HG03095 (cell line): ENCODE data around the gene FAM110A.
"Not testable (repeated sequence)": the region's sequence is repeated elsewhere in the genome, so short reads cannot be mapped to it uniquely, and the experiment has no call there.

ENCODE experiments used
- ATAC-seq: cut with Tn5 transposase; IDR thresholded peaks from one replicate; pipeline ENCODE4 v1.9.1; 2021; ENCODE audit warnings: moderate library complexity; ENCODE audit not compliant: unreplicated experiment

The FAM110A gene

DNA sequence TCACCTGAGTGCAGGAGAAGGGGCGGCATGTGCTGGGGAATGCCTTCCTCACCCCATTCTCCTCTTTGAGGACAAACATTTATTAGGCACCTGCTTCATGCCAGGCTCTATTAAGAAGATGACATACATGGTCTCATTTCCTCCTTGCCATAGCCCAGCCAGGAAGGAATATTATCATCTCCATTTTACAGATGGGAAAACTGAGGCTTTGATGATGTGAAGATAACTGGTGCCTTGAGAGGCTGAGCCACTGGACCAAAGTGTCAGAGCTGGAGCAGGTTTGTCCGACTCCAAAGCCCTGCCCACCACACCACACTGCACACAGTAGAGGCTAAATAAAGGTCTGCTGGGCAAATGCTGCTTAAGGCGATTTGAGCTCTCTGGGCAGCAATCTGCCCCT lies 37.2 kb downstream of the FAM110A start:
- ATAC-seq: no peak

DNA sequence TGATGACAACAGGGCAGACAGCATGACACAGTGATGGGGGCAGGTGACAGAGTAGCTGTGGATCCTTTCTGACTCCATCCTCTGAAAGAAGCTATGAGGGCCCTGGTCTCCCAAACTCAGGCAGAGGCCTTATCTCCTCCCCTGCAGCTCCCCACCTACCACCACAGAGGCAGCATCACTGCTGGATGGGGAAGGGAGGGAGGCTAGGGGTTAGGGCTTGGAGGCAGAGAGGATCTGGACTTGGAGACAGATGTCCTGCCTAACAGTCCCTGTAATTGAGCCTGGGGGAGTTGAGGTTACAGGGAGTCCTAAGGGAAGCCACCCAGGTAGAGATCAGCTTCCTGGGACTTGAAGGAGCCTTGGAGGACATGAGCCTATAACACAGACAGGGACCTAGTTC lies 37.9 kb downstream of the FAM110A start:
- no peak for ATAC-seq

DNA sequence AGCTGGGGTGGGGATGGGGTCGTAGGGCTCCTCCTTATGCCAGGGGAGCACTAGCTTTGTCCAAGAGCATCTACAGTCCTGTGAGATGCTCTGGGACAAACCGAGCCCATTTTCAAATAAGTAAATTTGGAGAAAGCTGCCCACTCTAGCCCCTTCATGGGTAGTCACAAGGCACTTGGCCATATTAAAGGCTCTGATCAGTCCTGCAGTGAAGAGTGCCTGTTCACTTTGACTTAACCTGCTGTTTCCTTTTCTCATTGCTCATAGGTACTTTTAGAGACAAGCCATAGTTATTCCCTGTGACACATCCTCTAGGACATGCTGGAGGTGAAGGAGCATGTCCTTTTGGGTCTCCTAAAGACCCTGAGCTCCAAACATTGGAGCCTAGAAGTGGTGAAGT lies 38.4 kb downstream of the FAM110A start:
- ATAC-seq: no peak

DNA sequence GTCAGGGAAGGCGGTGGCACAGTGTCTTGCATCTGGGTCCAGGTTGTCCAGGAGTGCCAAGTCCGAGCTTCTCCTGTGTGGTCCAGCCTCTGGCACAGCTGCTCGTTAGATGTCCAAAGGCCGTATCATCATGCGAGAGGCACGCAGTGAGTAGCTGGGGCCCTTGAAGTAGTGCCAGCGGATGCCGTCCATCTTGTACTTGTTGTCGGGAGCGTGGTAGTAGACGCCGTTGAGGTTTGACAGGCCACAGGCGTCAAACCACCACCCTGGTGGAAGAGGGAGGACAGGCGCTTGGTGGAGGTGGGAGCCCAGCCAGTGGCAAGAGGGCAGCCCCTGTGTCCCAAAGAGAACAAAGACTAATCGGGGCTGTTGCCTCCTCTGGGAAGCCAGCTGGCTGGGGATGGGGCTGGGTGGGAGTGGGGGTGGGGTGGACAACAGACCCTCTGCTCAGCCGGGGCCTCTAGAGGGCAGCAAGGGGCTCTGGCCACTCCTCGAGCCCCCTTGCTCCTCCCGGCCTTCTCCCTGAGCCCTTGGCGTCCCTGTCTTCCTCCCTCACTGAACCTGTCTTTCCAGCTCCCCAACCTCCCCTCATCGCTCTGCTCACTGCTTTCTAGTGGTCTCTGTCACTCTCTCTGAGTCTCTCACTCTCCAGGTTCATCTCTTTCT lies 39.5 kb downstream of the FAM110A start:
- ATAC-seq: no peak

DNA sequence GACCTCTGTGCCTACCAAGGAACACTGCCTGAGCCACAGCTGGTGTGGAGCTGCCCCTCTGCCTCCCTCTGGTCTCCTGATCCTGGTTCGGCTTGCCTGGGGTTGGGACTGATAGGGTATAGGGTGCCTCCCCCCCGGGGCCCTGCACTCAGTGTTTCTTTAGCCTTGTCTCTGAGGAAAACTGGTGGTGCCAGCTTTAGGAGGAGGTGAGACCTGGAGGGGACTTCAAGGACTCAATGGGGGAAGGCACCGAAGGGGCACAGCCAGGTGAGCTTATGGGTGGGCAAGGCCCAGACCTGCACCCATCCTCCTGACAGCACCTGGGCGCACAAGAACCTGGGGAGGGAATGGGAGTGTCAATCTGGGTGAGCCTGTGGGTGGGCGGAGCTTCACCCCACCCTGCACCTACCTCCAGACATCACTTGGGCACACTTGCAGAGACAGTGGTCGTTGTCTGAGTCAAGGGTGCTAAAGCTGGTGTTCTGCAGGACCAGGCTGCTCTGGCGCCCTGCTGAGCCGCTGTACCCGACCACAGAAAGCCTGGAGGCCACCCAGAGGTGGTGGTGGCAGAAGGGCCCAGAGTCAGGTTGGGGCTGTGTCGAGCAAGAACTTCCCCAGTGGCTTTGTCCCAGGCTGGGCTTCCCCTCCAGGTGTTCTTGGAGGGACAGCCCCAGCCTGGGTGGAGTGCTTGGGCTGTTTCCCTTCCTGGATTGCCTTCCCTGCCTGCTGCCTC lies 40.5 kb downstream of the FAM110A start:
- no peak for ATAC-seq

DNA sequence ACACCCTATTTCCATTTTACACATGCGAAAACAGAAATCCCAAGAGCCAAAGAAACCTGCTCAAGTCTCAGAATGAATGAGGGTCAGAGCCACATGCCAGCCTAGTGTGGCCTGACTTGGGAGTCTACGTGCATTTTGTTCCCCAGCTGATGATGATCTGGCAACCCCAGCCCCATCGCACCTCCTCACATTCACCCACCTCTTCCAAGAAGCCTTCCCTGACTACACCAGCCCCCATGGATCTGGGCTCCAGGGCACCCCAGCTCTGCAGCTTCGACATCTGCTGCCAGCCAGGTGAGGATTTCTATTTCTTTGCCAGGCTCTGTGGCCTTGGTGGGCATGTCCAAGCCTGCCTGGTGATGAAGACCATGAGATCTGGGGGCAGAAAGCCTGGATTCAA lies 41.6 kb downstream of the FAM110A start:
- no peak for ATAC-seq

DNA sequence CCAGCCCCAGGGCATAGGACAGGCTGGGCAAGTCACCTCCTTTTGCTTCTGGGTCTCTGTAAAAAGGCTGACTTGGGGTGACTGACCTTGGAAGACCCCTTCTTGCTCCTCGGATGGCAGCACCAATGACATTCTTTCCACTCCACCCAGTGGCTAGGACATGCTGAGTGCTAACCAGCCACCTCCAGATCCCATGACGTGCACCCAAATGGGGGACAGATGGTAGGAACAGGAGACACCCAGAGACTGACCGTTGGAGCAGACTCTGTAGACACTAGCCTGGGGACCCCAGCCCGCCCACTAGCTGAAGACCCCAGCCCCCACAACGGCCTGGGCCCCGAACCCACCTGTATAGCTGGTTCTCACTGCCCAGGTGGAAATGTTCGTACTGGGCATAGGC lies 44.3 kb downstream of the FAM110A start:
- no peak for ATAC-seq

DNA sequence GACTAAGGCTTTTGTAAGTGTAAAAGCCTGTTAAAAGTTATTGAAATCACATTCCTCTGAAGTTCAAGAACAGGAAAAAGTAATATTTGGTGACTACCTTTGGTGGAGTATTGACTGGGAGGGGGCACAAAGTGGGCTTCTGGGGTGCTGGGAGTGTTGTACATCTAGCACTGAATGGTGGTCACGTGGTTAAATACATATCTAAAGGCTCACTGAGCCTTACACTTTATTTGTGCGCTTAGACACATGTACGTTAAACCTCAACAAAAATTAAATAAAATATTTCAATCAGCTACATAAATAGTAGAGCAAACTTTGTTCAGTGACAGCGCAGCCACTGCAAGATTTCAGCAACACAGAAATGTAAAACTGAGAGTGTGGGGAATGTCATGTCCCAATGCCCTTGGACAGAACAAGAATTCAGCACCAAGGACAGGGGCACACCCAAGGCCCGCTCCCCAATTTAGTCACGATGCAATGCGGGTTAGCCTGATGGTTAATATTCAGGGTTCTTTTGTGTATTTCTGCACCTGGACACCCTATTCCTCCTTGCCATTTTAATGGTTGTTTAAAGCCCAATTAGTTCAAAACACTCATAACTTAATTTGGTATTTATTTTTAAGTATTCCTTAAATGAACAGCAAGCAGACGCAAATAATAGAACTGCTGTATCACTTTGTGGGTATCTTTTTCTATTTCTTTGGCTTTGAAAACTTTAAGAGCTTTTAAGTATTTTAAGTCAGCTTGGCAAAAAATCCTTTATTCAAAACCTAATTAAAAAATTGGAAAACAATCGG lies 45.2 kb downstream of the FAM110A start:
- ATAC-seq: no peak

DNA sequence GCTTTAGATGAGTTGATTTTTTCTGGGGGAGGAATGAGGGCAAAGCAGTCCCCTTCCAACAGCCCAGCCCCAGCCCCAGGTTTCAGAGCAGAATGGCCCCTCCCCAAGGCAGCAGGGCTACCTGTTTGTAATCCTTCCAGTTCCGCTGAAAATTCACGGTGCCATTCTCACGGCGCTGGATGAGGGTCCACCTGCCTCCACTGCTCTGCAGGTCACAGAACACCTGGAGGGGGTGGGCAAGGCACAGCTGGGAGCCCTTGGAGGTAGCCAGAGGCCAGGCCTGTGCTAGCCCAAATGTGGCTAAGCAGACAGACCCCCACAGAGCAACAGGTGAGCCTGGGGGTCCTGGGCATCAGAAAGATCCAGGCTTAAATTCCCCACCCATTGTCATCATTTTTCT lies 46.1 kb downstream of the FAM110A start:
- ATAC-seq: no peak

DNA sequence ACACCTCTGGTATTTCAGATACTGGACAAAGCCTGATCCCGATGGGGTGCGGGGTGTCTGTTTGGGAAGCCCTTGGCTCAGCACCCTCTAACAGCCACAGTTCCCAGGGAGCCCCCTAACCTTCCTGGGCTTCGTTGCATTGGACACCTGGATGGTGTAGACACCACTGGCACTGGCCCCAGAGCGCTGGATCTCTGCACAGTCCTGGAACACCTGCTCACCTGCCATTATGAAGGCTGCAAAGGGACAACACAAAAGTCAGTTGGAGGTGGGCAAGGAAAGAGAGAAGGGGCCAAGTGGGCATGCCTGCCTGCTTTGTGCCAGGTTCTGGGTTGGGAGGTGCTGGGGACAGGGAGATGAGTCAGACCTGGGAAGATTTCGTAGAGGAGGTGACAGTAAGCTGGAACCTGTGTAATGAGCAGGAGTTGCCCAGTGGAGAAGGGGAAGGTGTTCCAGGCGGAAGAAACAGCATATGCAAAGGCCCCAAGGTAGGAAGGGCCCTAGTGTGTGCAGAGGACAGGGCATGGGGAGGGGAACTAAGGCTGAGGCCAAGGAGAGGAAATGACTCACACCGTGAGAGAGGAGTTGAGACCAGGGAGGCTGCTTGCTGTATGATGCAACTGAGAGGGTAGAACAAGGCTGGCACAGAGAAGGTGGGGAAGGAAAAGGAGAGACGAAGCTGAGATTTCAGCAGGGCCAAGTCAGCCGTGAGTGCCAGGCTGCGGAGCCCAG lies 47.7 kb downstream of the FAM110A start:
- no peak for ATAC-seq

DNA sequence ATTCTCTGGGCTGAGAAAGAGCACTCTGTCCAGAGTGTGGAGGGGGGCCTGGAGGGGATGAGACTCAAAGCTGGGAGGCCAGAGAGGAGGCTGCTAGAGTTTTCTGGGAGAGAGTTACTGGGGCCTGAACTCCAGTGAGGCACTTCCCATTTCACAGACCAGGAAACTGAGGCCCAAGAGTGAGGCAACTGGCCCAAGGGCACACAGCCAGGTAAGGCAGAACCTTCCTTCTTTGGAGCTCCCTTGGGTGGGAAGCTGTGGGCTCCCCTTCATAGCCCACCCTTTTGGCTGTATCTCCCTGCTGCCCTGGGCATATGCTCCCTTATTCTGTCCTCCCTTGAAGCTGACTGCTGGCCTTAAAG lies 48.2 kb downstream of the FAM110A start:
- no peak for ATAC-seq

DNA sequence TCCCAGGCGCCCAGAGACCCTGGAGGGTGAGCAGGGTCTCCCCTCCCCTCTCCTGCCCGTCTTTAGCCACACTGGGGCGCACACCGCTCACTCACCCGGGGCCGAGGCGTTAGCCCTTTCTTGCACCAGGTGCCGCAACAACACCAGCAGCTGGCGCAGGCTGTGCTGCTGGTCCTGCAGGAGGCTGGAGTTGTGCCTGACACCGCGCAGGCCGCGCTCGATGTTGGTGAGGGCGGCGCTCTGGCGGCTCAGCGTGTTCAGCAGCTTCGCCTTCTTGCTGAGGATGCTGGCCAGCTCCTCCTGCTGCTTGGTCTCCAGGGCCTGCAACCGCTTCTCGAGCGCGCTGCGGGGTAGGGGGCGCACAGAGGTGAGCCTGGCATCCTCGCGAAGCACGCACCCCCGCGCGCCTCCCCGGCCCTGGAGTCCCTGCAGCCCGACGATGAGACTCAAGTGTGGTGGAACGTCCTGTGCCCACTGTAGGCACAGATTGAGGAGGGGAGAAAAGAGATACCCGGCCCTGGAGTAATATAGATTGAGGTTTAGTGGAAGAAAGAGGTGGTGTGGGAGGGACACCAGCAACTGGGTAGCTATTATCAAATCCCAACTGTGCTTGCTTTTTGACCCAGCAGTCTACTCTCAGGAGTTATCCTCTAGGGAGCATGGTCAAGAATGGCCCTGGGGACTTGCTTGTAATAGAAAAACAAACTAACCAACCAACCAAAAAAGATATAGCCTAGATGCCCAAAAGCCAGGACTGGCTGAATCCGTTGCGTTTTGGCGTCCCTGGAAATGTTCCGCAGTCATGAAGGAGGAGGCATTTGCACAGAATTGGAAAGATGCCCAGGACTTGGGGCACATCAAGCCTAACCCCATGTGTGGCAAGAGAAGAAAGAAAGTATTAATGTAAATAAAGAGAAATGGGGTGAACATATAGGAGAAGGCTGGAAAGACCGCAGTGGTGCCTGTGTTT lies 51.8 kb downstream of the FAM110A start:
- no peak for ATAC-seq

DNA sequence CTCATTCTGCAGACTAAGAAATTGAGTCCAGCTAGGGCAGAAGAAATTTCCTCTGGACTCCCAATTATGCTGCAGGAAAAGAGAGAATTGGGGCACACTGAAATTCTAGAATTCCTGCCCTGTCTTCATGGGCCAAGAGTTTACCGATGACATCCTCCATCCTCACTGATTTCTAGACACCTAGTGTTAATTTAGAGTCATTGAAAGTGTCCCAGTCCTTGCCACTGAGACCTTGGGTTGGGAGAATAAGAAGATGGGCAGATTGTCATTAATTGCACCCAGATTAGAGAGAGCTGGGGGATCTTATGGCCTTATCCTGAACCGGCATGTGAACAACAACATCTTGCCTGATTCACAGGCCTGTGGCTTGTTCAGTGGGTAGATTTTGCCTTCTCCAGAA lies 53.6 kb downstream of the FAM110A start:
- no peak for ATAC-seq

DNA sequence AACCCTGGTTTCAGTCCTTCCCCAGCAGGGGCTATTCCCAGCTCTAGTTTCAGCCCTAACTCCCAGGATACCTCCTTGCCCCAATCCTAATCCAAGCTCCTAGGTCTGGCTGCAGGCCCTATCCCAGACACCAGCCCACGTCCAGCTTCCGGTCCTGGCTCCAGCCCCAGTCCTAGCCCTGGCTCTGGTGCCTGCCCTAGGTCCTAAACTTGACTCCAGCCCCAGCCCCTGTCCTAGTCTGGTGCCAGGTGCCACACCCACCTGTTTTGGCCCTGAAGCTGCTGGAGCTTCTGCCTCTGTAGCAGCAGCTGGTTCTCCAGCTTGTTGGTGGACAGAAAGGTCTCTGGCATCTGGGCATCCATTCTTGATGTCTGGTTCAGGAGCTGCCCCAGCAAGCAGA lies 54.5 kb downstream of the FAM110A start:
- no peak for ATAC-seq

DNA sequence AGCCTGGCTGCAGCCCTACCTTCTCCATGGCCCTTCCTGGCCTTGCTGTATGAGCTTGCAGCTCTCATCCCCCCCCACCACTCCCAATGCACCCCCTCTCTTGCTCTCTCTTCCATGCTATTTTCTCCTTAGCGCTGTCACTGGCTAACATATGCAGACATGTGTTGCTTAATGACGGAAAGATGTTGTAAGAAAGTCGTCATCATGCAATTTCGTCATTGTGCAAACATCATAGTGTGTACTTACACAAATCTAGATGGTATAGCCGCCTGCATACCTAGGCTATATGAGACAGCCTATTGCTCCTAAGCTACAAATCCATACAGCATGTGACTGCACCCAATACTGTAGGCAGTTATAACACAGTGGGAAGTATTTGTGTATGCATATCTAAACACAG lies 55.6 kb downstream of the FAM110A start:
- no peak for ATAC-seq

DNA sequence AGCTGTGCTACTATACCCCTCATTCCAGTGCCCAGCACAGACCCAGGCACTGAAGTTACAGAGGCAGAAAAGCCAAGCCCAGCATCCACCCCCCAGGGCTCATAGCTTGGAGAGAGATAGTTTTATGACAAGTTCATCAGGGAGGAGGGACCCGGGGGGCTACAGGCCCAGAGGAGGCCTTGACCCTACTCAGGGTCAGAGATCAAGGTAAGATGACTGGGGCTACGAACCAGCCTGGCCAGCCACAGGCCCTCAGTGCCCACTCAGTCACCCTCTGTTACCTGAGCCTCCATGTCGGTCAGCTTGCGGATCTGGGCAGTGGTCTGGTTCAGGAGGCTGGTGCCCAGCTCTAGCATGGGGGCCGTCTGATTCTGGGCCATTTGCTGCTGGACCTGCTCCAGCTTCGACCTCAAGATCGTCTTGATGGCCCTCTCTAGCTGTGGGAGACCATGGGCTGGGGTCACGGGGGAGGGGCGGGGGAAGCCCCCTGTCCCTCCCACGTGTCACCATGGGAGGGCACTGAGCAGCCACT lies 56.5 kb downstream of the FAM110A start:
- ATAC-seq: no peak

DNA sequence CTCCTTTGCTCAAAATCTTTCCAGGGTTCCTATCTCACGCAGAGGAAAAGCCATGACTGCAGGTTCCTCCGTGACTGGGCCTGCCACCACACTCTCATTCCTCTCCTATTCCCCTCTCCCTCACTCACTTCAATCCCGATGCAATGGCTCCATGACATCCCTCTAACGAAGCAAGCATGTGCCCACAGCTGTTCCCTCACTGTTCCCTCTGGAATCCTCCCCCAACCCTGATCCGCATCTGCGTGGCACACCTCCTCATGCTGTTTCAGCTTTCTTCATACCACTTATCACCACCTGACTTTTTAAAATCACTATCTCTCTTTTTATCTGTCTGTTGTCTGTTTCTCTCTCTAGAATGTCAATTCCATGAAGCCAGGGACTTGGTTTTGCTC lies 57.1 kb downstream of the FAM110A start:
- ATAC-seq: no peak

DNA sequence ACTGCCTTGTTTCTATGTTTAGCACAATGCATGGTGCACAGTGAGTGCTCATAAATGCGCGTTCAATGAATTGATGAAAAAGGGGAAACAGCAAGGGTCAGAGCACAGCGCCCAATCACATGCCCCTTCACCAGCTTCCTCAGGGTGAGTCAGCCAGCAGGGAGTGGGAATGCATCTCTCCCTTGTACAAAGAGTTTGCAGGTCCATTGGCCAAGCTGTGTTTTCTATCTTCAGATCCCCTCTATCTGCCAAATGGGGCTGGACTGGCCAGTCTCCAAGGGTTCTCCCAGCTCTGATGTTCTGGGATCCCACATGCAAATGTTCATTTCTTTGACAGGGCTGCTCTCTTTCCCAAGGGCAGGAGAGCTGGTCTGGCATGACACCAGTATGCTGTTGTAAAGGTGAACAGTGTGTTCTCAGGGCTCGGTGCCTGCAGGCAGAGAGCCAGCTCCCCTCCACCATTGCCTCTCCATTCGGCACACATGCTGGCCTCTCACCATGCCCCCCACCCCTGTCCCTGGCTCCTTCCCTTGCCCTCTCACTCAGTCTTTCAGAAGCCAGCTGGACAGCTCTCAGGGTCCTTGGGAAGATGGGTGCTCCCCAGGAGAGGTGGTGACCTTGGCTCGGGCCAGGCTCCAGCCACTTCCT lies 57.7 kb downstream of the FAM110A start:
- ATAC-seq: no peak

DNA sequence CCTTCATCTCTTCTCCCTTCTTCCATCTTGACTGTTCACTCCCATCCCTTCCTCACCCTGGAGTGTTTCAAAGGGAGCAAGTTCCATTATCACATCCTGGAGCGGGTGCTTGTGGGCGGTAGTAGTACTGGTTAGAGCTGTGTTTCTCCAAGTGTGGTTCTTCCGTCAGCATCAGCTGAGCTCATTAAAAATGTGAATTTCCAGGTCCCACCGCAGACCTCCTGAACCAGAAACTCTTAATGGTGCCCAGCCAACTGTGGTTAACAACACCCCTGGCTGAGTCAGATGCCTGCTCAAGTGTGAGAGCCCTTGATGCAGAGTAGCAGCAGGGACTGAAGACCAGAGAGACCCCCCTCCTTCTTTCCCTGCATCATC lies 58.2 kb downstream of the FAM110A start:
- ATAC-seq: no peak

DNA sequence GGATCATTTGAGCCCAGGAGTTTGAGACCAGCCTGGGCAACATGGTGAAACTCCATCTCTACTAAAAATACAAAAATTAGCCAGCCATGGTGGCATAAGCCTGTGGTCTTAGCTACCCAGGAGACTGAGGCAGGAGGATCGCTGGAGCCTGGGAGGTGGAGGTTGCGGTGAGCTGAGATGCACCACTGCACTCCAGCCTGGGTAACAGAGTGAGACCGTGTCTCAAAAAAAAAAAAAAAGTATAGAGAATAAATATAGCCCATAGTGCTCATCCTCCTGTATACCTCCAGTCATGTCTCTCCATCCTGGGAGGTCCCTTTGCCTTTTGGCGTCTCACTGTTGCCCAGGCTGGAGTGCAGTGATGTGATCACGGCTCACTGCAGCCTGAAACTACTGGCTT lies 58.9 kb downstream of the FAM110A start:
- ATAC-seq: not testable (repeated sequence)
